Iris pigment epithelial cell (primary cell): Measurements from ENCODE around the gene MAPKAP1.

ENCODE experiments used
- DNase-seq: peaks from one replicate; pipeline ENCODE4 v3.0.0-alpha.2; 2011; ENCODE audit warnings: low read depth

The MAPKAP1 gene

GRCh38 chr9:125484350-125485282 lies 222.4 kb downstream of the MAPKAP1 start:
- peak; percentile 77 for DNase-seq

GRCh38 chr9:125483697-125484096 lies 223.3 kb downstream of the MAPKAP1 start:
- DNase-seq = no peak

GRCh38 chr9:125479846-125480615 lies 227.0 kb downstream of the MAPKAP1 start:
- no peak for DNase-seq

GRCh38 chr9:125477089-125477544 lies 229.9 kb downstream of the MAPKAP1 start:
- DNase-seq = no peak

- DNase-seq = no peak
Observed at GRCh38 chr9:125476645-125477044, 230.4 kb downstream of the MAPKAP1 start.

- DNase-seq = no peak
Observed at GRCh38 chr9:125475385-125475784, 231.6 kb downstream of the MAPKAP1 start.

GRCh38 chr9:125472926-125473701 lies 233.9 kb downstream of the MAPKAP1 start:
- peak; percentile 88 for DNase-seq

- no peak for DNase-seq
Observed at GRCh38 chr9:125472562-125472925, 234.5 kb downstream of the MAPKAP1 start.

- no peak for DNase-seq
Observed at GRCh38 chr9:125470767-125471580, 236.0 kb downstream of the MAPKAP1 start.

- no peak for DNase-seq
Observed at GRCh38 chr9:125470189-125470588, 236.8 kb downstream of the MAPKAP1 start.

- DNase-seq = no peak
Observed at GRCh38 chr9:125468646-125469045, 238.4 kb downstream of the MAPKAP1 start.

GRCh38 chr9:125467116-125467740 lies 239.8 kb downstream of the MAPKAP1 start:
- DNase-seq = no peak

- DNase-seq = no peak
Observed at GRCh38 chr9:125466411-125466810, 240.6 kb downstream of the MAPKAP1 start.

GRCh38 chr9:125464591-125465385 lies 242.2 kb downstream of the MAPKAP1 start:
- no peak for DNase-seq

- no peak for DNase-seq
Observed at GRCh38 chr9:125463926-125464325, 243.1 kb downstream of the MAPKAP1 start.

GRCh38 chr9:125462861-125463291 lies 244.1 kb downstream of the MAPKAP1 start:
- peak; percentile 25 for DNase-seq

GRCh38 chr9:125461636-125462190 lies 245.3 kb downstream of the MAPKAP1 start:
- DNase-seq = no peak

GRCh38 chr9:125460883-125461635 lies 245.9 kb downstream of the MAPKAP1 start:
- peak; percentile 56 for DNase-seq

GRCh38 chr9:125460346-125460745 lies 246.7 kb downstream of the MAPKAP1 start:
- DNase-seq = peak; percentile 31
